ENCODE results near the gene GRAP. TPM values are rescaled to one million over a fixed set of nuclear protein-coding genes. Genes with fewer than 3 reads are reported as not detected.

GRAP gene
- polyA plus RNA-seq, 4 donors = 2.7 to 8.1 (median 5.9) TPM; not detected in 1

- Histone ChIP-seq H3K4me3 (ENCODE audit: low read depth in 1 of 3, low read length in 3 of 3) (no peak overlapping the region), H3K27me3 (ENCODE audit: control insufficient read depth in 3 of 3, insufficient read depth in 3 of 3, low read length in 3 of 3) (no peaks in the 10 kb centered on the region), H3K4me1 (ENCODE audit: control insufficient read depth in 3 of 3, insufficient read depth in 2 of 3, low read depth in 1 of 3, low read length in 2 of 3) (peaks cover 0 to 20% (median 0%) of the 10 kb centered on the region in 3 donors), H3K9me3 (ENCODE audit: control insufficient read depth in 2 of 2, insufficient read depth in 1 of 2, low read depth in 1 of 2, low read length in 1 of 2) (no peaks in the 10 kb centered on the region), H3K27ac (ENCODE audit: low read depth in 1 of 3, low read length in 2 of 3) (peak overlapping the region in 1 of 3 donors; percentile 50), H3K36me3 (ENCODE audit: control insufficient read depth in 3 of 3, insufficient read depth in 2 of 3, low read depth in 1 of 3, low read length in 3 of 3) (no peaks in the 10 kb centered on the region)
- DNase-seq (no peak), FAIRE-seq (no peak)
- WGBS, 3 donors = 77 to 85% (median 84%) methylated on average over 6 of the region's 6 CpGs
Observed at GRCh38 chr17:19011581-19011980, 35.2 kb downstream of the GRAP start.

GRCh38 chr17:19010729-19011505, 35.8 kb downstream of the GRAP start:
- Histone ChIP-seq H3K36me3 (ENCODE audit: control insufficient read depth in 3 of 3, insufficient read depth in 2 of 3, low read depth in 1 of 3, low read length in 3 of 3) (no peaks in the 10 kb centered on the region), H3K27ac (ENCODE audit: low read depth in 1 of 3, low read length in 2 of 3) (peak overlapping the region in 1 of 3 donors; percentile 50)
- no peak for FAIRE-seq

GRCh38 chr17:19009970-19010369, 36.8 kb downstream of the GRAP start:
- WGBS, 3 donors = 94 to 97% (median 97%) methylated on average over 12 of the region's 12 CpGs
- H3K36me3 ChIP-seq (ENCODE audit: control insufficient read depth in 3 of 3, insufficient read depth in 2 of 3, low read depth in 1 of 3, low read length in 3 of 3) = no peaks in the 10 kb centered on the region
- no peak overlapping the region for H3K27ac ChIP-seq (ENCODE audit: low read depth in 1 of 3, low read length in 2 of 3)
- FAIRE-seq (no peak), DNase-seq (no peak)
- peaks cover 0 to 23% (median 0%) of the 10 kb centered on the region in 3 donors for H3K4me1 ChIP-seq (ENCODE audit: control insufficient read depth in 3 of 3, insufficient read depth in 2 of 3, low read depth in 1 of 3, low read length in 2 of 3)
- H3K4me3 ChIP-seq (ENCODE audit: low read depth in 1 of 3, low read length in 3 of 3) = no peak overlapping the region
- H3K27me3 ChIP-seq (ENCODE audit: control insufficient read depth in 3 of 3, insufficient read depth in 3 of 3, low read length in 3 of 3) = no peaks in the 10 kb centered on the region
- peaks cover 0 to 5% of the 10 kb centered on the region in 2 donors for H3K9me3 ChIP-seq (ENCODE audit: control insufficient read depth in 2 of 2, insufficient read depth in 1 of 2, low read depth in 1 of 2, low read length in 1 of 2)

More at GRCh38 chr17:19010729-19011505, 35.8 kb downstream of the GRAP start:
- 37 to 57% (median 44%) methylated on average over 11 of the region's 11 CpGs for WGBS, 3 donors
- H3K4me3 ChIP-seq (ENCODE audit: low read depth in 1 of 3, low read length in 3 of 3) = no peak overlapping the region
- DNase-seq = peak; percentile 60 to 68
- H3K9me3 ChIP-seq (ENCODE audit: control insufficient read depth in 2 of 2, insufficient read depth in 1 of 2, low read depth in 1 of 2, low read length in 1 of 2) = peaks cover 0 to 5% of the 10 kb centered on the region in 2 donors
- no peaks in the 10 kb centered on the region for H3K27me3 ChIP-seq (ENCODE audit: control insufficient read depth in 3 of 3, insufficient read depth in 3 of 3, low read length in 3 of 3)
- peaks cover 0 to 20% (median 0%) of the 10 kb centered on the region in 3 donors for H3K4me1 ChIP-seq (ENCODE audit: control insufficient read depth in 3 of 3, insufficient read depth in 2 of 3, low read depth in 1 of 3, low read length in 2 of 3)

GRCh38 chr17:19006698-19007097, 40.1 kb downstream of the GRAP start:
- peaks cover 0 to 20% (median 0%) of the 10 kb centered on the region in 3 donors for H3K36me3 ChIP-seq (ENCODE audit: control insufficient read depth in 3 of 3, insufficient read depth in 2 of 3, low read depth in 1 of 3, low read length in 3 of 3)
- no peak for DNase-seq
- no peak for FAIRE-seq
- no peaks in the 10 kb centered on the region for H3K27me3 ChIP-seq (ENCODE audit: control insufficient read depth in 3 of 3, insufficient read depth in 3 of 3, low read length in 3 of 3)
- no peak overlapping the region for H3K27ac ChIP-seq (ENCODE audit: low read depth in 1 of 3, low read length in 2 of 3)
- no peak overlapping the region for H3K4me3 ChIP-seq (ENCODE audit: low read depth in 1 of 3, low read length in 3 of 3)
- peaks cover 0 to 5% of the 10 kb centered on the region in 2 donors for H3K9me3 ChIP-seq (ENCODE audit: control insufficient read depth in 2 of 2, insufficient read depth in 1 of 2, low read depth in 1 of 2, low read length in 1 of 2)
- peaks cover 0 to 29% (median 0%) of the 10 kb centered on the region in 3 donors for H3K4me1 ChIP-seq (ENCODE audit: control insufficient read depth in 3 of 3, insufficient read depth in 2 of 3, low read depth in 1 of 3, low read length in 2 of 3)

GRCh38 chr17:19005789-19006430, 40.8 kb downstream of the GRAP start:
- Histone ChIP-seq H3K27ac (ENCODE audit: low read depth in 1 of 3, low read length in 2 of 3) (no peak overlapping the region), H3K4me3 (ENCODE audit: low read depth in 1 of 3, low read length in 3 of 3) (no peak overlapping the region), H3K36me3 (ENCODE audit: control insufficient read depth in 3 of 3, insufficient read depth in 2 of 3, low read depth in 1 of 3, low read length in 3 of 3) (peaks cover 0 to 28% (median 0%) of the 10 kb centered on the region in 3 donors), H3K9me3 (ENCODE audit: control insufficient read depth in 2 of 2, insufficient read depth in 1 of 2, low read depth in 1 of 2, low read length in 1 of 2) (peaks cover 0 to 5% of the 10 kb centered on the region in 2 donors), H3K4me1 (ENCODE audit: control insufficient read depth in 3 of 3, insufficient read depth in 2 of 3, low read depth in 1 of 3, low read length in 2 of 3) (peaks cover 0 to 29% (median 0%) of the 10 kb centered on the region in 3 donors), H3K27me3 (ENCODE audit: control insufficient read depth in 3 of 3, insufficient read depth in 3 of 3, low read length in 3 of 3) (no peaks in the 10 kb centered on the region)
- FAIRE-seq = no peak
- DNase-seq = no peak
- WGBS, 3 donors = 85 to 88% (median 87%) methylated on average over 4 of the region's 4 CpGs

GRCh38 chr17:19005137-19005773, 41.5 kb downstream of the GRAP start:
- no peak for FAIRE-seq
- Histone ChIP-seq H3K27ac (ENCODE audit: low read depth in 1 of 3, low read length in 2 of 3) (peak overlapping the region; percentile 68 to 90 (median 86)), H3K27me3 (ENCODE audit: control insufficient read depth in 3 of 3, insufficient read depth in 3 of 3, low read length in 3 of 3) (no peaks in the 10 kb centered on the region), H3K4me3 (ENCODE audit: low read depth in 1 of 3, low read length in 3 of 3) (peak overlapping the region in 2 of 3 donors; percentile 38 to 65), H3K36me3 (ENCODE audit: control insufficient read depth in 3 of 3, insufficient read depth in 2 of 3, low read depth in 1 of 3, low read length in 3 of 3) (peaks cover 0 to 35% (median 0%) of the 10 kb centered on the region in 3 donors), H3K4me1 (ENCODE audit: control insufficient read depth in 3 of 3, insufficient read depth in 2 of 3, low read depth in 1 of 3, low read length in 2 of 3) (peaks cover 0 to 28% (median 0%) of the 10 kb centered on the region in 3 donors), H3K9me3 (ENCODE audit: control insufficient read depth in 2 of 2, insufficient read depth in 1 of 2, low read depth in 1 of 2, low read length in 1 of 2) (peaks cover 0 to 5% of the 10 kb centered on the region in 2 donors)
- 73 to 83% (median 83%) methylated on average over 11 to 13 of the region's 13 CpGs for WGBS, 3 donors
- DNase-seq = no peak

- Histone ChIP-seq H3K27me3 (ENCODE audit: control insufficient read depth in 3 of 3, insufficient read depth in 3 of 3, low read length in 3 of 3) (no peaks in the 10 kb centered on the region), H3K36me3 (ENCODE audit: control insufficient read depth in 3 of 3, insufficient read depth in 2 of 3, low read depth in 1 of 3, low read length in 3 of 3) (peaks cover 0 to 41% (median 0%) of the 10 kb centered on the region in 3 donors), H3K9me3 (ENCODE audit: control insufficient read depth in 2 of 2, insufficient read depth in 1 of 2, low read depth in 1 of 2, low read length in 1 of 2) (peaks cover 0 to 5% of the 10 kb centered on the region in 2 donors), H3K4me1 (ENCODE audit: control insufficient read depth in 3 of 3, insufficient read depth in 2 of 3, low read depth in 1 of 3, low read length in 2 of 3) (peaks cover 0 to 33% (median 0%) of the 10 kb centered on the region in 3 donors), H3K27ac (ENCODE audit: low read depth in 1 of 3, low read length in 2 of 3) (peak within 1 kb of the TSS; percentile 90 to 98 (median 90)), H3K4me3 (ENCODE audit: low read depth in 1 of 3, low read length in 3 of 3) (peak within 1 kb of the TSS; percentile 32 to 74 (median 65))
- DNase-seq (peak; percentile 89 to 94), FAIRE-seq (no peak)
- 3 to 5% (median 4%) methylated on average over 36 to 67 of the region's 67 CpGs for WGBS, 3 donors
Observed at GRCh38 chr17:19004421-19005136, 42.2 kb downstream of the GRAP start, which contains the start of gene FAM83G. FAM83G (minus strand) TSS chr17:19004764; CDS start chr17:19004041, 723 bp downstream.
